Stomach (tissue), 4 donors: Measurements from ENCODE around the gene SRSF3.

Source experiments
- CTCF ChIP-seq, 7 experiments: fragments of 450-650 bp in 4 of 7; fragments of 200-600 bp in 3 of 7; sonication (generic) in 3 of 7; IDR thresholded peaks; one replicate each; pipeline ENCODE4 v1.5.1; 2016 to 2019; ENCODE audit warnings: antibody characterized with exemption in 7 of 7, control low read depth in 2 of 7, mild to moderate bottlenecking in 1 of 7
- EP300 ChIP-seq: sonication (generic); formaldehyde crosslinking; IDR thresholded peaks from one replicate; pipeline ENCODE4 v1.6.1; 2017; ENCODE audit warnings: antibody characterized with exemption
- POLR2AphosphoS5 ChIP-seq, 3 donors: sonication (generic); formaldehyde crosslinking; IDR thresholded peaks; one replicate each; pipeline ENCODE4 v1.6.1; 2016; ENCODE audit warnings: antibody characterized with exemption in 3 of 3

- no peak for TF ChIP-seq EP300
- TF ChIP-seq CTCF (IDR thresholded peaks at IDR 0.05): no peak
- TF ChIP-seq POLR2AphosphoS5 (IDR thresholded peaks at IDR 0.05): no peak
These were observed 42.7 kb downstream of the SRSF3 start for GRCh38 chr6:36636687-36637418.
